A549 treated with CpdA at 1 μM for 4 hours (cell line): ENCODE data around the gene RRBP1. TPM values are rescaled to one million over a fixed set of nuclear protein-coding genes. Genes with fewer than 3 reads are reported as not detected.

Experiments used
- total RNA-seq: library from RNA; stranded (reverse); fragments of 200-300 nt; extraction: Qiagen RNA extraction; gene quantifications from 5 replicates; pipeline ENCODE4 v1.2.3, GENCODE V29; 2022; ENCODE audit warnings: low read depth

The RRBP1 gene, protein sequence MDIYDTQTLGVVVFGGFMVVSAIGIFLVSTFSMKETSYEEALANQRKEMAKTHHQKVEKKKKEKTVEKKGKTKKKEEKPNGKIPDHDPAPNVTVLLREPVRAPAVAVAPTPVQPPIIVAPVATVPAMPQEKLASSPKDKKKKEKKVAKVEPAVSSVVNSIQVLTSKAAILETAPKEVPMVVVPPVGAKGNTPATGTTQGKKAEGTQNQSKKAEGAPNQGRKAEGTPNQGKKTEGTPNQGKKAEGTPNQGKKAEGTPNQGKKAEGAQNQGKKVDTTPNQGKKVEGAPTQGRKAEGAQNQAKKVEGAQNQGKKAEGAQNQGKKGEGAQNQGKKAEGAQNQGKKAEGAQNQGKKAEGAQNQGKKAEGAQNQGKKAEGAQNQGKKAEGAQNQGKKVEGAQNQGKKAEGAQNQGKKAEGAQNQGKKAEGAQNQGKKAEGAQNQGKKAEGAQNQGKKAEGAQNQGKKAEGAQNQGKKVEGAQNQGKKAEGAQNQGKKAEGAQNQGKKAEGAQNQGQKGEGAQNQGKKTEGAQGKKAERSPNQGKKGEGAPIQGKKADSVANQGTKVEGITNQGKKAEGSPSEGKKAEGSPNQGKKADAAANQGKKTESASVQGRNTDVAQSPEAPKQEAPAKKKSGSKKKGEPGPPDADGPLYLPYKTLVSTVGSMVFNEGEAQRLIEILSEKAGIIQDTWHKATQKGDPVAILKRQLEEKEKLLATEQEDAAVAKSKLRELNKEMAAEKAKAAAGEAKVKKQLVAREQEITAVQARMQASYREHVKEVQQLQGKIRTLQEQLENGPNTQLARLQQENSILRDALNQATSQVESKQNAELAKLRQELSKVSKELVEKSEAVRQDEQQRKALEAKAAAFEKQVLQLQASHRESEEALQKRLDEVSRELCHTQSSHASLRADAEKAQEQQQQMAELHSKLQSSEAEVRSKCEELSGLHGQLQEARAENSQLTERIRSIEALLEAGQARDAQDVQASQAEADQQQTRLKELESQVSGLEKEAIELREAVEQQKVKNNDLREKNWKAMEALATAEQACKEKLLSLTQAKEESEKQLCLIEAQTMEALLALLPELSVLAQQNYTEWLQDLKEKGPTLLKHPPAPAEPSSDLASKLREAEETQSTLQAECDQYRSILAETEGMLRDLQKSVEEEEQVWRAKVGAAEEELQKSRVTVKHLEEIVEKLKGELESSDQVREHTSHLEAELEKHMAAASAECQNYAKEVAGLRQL (N-terminal part only)
- total RNA-seq: 90.7 to 106 TPM (median 96.4 TPM) in 5 replicates

GRCh38 chr20:17682103-17682888 lies at the start of gene RRBP1:
Gene RRBP1, minus strand, starts transcription at chr20:17682242. Its CDS starts 21,735 bp downstream, at chr20:17660507.

GRCh38 chr20:17699931-17700351 lies 17.9 kb upstream of the RRBP1 start, which contains the start of gene BANF2:
Gene BANF2, plus strand, starts transcription at chr20:17699966. Its CDS starts 25,060 bp downstream, at chr20:17725026.

DNA sequence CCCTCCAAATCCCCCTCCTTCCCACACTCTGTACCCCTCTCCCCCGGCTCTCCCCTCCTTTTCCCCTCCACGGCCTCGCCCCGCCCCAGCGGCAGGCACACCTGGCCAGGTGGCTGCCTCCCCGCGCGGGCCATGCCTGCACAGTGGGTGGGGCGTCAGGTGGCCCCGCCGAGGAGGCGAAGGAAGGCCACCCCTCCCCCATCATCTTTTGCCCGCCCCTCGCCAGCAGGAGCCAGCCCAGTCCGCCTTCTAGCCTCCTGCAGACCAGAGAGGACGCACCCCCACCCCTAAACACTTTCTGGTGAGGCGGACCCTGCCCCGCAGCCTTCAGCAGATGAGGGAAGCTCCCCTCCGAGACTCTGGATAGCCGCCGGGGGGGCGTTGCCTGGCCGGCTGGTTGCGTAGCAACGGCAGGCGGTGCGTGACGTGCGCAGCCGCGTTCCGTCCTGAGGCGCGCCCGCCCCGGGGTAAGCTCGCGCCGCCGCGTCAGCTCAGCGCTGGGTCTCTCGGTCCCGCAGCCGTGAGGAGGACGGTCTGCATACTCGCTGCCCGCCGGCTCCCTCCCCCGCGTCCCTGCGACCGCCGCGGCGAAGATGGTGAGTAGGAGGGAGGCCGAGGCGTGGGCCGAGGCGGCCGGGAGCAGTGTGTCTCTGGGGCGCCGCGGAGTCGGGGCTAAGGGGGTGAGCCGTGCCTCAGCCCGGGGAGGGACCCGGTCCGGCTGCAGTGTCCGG lies 112.3 kb downstream of the RRBP1 start, which contains the start of gene DSTN:
TSS of gene DSTN (plus strand) at position 460 of the 731 bp plus-strand sequence. CDS start at position 594, 134 bp downstream.

Other genes with a start within 250 kb of the RRBP1 start
- gene BFSP1, start 150.9 kb downstream of the RRBP1 start, total RNA-seq: 4.2 to 5.0 TPM (median 4.6 TPM) in 5 replicates
- 668 to 854 TPM (median 686 TPM) in 5 replicates for gene DSTN, start 112.2 kb downstream of the RRBP1 start, total RNA-seq
- gene BANF2, start 17.7 kb upstream of the RRBP1 start, total RNA-seq: not detected in 5 replicates